ENCODE data around the gene SYNE1.
A peak's percentile ranks its signal among the peaks of the same experiment; 100 is the strongest.

Gene SYNE1

DNA sequence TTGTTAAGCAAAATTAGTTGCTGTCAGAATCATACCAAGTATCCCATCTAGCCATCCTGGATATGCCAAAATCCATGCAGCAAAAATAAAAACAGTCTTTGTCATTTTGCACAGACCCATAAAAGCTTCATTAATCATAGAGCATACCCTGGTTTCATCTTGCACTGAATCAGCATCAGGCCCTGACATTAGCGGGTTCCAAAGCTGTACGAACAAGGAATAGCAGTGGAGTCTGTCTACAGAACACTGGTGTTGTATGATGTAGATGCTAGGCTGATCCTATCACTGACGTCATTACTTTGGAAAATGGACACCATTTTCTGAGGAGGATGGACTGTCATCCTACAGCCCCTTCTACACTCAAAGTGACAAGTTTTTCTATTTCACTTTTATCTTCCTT, 514.1 kb downstream of the SYNE1 start:
- DNase-seq, result no peak

DNA sequence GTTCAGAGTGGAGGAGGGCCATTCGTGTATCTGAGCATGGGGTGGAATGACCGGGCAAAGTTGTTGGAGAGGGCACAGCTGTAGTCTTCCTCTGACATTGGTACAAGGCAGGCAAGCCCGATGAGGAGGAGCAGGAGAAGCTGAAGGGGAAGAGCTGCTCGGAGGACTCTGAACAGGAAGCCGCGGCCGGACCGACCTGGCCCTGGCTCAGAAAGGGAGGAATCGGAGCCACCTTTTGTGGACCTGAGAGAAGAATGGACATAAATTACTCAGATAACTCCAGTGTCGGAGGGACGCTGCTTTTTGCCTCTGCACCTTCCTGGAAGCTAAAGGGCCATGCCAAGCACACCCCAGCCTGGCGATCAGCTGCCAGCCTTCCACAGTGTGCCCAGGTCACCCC, 514.7 kb downstream of the SYNE1 start:
- DNase-seq, result no peak

DNA sequence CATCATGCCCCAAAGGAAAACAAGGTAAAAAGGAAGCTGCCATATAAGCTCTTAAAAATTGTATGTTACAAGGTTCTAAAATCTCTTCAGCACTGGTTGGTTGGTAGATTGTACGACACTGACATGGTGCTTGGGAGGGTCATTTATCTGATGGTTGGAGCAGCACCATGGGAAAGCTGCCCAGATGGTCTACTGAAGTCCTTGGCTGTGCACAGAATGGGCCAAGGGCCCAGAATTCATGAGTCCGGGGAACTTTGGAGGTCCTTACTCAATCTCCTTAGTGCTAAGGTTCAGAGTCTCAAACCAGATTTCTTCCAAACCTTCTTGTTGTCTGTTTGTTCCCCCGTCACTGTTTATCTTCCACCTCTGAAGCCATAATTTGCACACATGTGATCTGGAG, 515.3 kb downstream of the SYNE1 start:
- DNase-seq, result peak in 1 of 2 experiments; percentile 3

DNA sequence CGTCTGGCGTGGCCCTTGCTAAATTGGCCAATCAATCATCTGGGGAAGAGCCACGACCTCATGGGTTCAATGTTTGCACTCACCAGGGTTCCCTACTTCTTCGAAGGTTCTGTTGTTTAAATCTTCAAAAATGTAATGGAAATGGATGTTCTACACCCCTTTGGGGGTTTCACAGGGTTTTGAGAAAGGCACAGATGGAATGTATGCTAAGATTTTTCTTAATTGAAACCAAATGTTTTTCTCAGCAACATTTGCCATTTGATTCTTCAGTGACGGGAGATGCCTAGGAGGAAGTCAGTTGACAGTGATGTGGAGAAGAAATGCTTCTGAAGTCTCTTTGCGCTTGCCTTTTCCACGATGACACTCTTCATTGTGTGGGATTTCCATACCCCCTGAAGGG, 517.3 kb downstream of the SYNE1 start:
- DNase-seq, result no peak

DNA sequence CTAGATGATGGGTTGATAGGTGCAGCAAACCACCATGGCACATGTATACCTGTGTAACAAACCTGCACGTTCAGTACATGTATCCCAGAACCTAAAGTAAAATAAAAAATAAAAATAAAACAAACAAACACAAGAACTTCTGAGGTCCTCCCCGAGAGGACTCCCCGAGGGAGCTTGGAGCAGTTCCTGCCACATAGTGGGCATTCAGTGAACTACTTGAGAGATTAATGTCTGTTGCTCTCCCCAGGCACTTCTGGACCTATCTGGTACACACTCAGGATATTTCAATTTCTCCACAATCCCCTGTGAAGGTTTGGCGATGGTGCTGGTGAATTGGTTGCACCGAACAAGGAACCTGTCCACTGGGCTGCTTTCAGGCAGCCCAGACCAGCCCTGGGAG, 518.5 kb downstream of the SYNE1 start:
- DNase-seq, result no peak

DNA sequence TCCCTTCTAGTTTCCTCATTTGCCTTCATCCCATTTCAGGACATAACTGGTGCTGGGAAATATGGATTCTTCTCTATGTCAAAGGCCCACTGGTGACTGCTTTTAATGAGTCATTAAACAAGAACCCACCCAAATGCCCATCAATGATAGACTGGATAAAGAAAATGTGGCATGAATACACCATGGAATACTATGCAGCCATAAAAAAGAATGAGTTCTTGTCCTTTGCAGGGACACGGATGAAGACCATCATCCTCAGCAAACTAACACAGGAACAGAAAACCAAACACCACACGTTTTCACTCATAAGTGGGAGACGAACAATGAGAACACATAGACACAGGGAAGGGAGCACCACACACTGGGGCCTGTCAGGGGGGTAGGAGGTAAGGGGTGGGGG, 518.9 kb downstream of the SYNE1 start:
- DNase-seq, result no peak

DNA sequence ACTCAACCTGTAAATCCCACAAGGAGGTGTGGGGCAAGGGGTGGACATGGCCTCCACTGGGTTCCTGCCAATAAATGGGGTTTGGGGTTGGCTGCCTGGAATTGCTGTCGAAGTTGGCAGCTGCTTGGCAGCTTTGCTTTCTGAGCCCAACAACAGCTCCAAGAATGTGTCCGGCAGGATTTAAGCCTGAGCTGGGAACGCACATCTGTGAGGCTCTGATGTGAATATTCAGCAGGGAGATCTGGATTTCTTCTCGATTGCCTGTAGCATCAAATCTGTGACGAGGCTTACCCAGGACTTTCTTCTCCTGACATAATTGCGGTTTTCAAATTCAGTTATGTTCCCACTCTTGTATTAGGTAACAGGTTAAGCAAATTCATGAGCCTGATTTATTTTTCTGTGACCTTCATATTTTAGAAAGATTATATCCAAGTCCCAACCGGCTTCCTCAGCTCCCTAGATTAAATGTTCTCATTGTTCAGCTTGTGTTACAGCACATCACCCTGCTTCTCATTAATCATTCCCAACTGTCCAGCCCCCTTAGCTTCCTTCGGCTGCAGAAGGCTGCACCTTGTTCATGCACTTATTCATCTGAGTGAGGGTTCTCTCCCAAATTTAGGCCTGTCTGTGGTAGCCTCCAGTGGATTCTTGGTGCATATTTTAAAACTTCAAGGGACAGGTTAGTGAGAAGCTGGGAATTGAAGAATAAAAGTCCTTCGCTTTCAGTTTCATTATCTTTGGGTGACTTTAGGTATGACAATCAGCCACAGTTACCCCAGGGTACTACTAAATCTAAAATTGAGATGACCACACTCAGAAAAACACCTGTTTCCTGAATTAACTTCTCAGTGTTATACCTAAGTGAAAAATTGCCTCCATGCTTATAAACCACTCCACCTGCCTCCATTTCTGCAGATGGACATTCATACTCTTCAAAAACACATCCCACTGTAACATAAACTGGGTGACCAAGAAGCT, 519.7 kb downstream of the SYNE1 start:
- no peak for DNase-seq

DNA sequence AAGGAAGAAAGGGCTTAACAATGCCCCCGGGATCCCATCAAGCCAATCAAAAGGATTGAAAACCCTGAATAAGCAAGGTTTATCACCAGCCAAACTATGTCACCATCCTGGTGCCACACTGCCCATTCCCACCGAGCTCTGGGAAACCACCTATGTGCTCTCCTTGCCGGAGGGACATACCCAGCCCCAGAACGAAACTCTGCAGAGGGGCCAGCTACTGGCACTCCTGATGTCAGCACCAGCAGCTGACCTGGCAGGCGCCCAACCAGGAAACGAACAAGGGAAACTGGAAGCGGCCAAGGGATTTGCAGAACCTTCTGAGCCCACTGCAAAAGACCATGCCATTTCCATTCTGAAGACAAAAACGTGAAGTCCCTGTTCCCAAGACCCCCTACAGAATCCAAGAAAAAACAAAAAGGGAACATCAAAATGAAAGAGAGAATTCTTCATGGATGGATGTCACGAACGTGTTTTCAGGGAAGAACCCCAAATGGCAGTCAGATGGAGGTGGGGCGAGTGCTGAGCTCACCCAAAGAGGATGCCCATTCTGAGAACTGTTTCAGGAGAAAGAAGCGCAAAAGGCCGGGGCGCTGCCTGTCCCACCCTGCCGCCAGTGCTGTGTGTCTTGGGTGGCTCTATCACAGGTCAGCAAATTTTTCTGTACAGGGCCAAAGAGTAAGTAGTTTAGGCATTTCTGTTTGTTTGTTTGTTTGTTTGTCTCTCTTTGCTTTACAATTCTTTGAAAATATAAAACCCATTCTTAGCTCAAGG, 524.5 kb downstream of the SYNE1 start:
- DNase-seq, result peak in 1 of 2 experiments; percentile 25

DNA sequence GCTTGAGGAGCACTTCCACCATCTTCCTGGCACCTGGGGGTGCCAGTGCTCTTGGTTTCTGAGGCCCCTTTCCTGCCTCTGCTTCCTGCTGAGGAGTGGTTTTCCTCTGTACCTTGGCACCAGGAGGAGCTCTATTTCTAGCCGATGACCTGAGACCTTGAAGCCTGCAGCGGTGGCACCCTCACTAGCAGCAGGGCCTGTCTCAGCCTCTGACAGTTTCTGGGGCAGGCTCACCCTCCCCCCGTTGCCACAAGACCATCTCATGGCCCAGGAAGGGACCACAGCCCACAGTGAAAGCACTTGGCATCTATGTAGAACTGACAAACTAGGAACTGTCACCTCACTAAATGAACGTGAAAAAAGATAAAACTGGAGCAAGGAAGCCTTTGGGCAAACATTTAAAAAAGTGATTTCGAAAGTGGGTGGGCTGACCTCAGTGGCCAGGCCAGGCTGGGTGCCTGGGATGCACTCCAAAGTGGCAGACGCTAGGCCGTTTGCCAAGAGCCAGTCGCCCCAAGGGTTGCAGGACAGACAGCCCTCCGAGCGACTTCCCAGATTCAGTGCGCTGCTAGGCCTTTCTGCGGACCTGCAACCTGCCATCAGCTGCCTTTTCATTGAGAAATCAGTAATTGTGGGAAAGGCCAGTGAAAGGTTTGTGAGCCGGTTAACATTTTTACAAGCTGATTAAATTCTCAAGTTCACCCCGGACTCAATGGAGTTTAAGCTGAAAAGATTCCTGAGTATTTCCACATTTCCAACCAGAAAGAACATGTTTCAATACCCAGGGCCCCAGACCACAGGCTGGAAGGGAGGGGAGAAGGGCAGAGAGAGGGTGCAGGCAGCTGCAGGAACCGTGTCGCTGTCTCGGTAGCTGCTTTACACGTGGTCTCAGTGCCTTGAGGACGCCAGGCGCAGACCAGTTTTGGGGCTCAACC, 526.0 kb downstream of the SYNE1 start:
- DNase-seq, result peak in 1 of 2 experiments; percentile 33

DNA sequence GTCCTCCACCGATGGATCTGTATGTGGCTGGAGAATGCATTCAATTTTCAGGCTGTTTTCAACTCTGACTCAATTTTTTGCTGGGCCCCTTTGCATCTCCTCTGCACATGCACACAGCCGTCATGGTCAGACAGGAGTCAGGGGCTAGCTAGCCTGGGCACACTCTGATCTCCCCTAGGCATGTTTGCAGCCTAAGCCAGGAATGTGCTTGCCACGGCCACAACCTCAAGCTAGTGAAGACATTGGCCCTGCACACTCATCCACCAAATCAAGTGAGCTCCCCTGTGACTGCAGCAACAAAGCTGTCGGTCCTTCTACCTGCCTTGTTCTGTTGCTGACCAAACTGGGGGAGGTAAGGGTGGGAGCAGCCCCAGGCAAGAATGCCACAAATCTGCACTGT, 529.2 kb downstream of the SYNE1 start:
- no peak for DNase-seq

DNA sequence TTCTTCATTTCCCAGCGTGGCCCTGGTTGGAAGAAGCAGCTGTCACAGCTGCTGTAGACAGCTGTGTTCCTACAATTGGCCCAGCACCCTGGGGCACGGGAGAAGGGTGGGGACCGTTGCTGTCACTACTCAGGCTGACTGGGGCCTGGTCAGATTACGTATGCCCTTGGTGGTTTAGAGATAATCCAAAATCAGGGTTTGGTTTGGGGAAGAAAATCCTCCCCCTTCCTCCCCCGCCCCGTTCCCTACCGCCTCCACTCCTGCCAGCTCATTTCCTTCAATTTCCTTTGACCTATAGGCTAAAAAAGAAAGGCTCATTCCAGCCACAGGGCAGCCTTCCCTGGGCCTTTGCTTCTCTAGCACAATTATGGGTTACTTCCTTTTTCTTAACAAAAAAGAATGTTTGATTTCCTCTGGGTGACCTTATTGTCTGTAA, 537.0 kb downstream of the SYNE1 start:
- no peak for DNase-seq

DNA sequence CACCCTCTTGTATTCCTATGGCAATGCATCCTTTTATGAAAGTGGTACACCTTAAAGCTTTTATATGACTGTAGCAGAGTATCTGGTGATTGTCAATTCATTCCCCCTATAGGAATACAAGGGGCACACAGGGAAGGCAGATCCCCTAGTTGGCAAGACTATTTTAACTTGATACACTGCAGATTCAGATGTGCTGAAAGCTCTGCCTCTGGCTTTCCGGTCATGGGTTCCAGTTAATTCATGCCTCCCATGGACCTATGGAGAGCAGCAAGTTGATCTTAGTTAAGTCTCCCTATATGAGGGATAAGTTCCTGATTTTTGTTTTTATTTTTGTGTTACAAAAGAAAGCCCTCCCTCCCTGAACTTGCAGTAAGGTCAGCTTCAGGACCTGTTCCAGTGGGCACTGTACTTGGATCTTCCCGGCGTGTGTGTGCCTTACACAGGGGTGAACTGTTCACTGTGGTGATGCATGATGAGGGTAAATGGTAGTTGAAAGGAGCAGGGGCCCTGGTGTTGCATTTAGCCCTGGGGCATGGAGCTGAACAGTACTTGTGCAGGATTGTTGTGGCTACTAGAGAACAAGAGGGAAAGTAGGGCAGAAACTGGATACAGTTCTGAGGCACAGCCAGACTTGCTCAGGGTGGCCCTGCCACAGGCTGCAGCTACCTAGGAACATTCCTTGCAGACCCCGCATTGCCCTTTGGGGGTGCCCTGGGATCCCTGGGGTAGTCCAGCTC, 537.5 kb downstream of the SYNE1 start:
- DNase-seq, result no peak

DNA sequence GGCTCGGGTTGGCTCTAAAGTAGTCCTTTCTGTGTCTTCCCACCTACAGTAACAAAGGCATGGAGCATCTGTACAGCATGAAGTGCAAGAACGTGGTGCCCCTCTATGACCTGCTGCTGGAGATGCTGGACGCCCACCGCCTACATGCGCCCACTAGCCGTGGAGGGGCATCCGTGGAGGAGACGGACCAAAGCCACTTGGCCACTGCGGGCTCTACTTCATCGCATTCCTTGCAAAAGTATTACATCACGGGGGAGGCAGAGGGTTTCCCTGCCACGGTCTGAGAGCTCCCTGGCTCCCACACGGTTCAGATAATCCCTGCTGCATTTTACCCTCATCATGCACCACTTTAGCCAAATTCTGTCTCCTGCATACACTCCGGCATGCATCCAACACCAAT, 538.5 kb downstream of the SYNE1 start:
- DNase-seq, result no peak

DNA sequence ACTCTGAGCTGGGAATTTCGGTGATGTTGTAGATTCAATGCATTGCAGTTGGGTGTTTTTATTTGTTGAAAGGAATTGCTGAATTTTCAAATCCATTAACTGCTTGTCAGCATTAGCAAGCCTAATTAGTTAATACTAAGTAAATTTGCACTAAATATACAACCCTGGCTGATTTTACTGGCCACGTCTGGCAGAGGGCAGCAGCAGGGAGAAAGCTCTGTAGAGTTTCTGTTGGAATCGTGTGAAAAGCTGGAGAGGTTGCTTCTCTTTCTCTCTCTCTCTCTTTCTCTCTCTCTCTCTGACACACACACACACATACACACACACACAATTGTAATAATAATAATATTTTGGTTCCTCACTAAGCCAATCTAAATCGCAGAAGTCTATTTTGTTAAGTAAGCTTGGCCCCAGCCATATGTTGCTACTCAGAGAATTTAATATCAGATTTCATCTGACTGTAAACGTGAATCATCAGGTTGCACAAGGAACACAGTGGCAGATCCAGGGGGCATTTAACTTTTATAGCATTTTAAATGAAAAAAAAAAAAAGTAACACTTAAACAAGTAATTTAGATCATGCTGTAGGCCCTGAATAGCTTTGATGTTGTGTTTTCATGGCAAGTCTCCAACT, 540.2 kb downstream of the SYNE1 start:
- no peak for DNase-seq

DNA sequence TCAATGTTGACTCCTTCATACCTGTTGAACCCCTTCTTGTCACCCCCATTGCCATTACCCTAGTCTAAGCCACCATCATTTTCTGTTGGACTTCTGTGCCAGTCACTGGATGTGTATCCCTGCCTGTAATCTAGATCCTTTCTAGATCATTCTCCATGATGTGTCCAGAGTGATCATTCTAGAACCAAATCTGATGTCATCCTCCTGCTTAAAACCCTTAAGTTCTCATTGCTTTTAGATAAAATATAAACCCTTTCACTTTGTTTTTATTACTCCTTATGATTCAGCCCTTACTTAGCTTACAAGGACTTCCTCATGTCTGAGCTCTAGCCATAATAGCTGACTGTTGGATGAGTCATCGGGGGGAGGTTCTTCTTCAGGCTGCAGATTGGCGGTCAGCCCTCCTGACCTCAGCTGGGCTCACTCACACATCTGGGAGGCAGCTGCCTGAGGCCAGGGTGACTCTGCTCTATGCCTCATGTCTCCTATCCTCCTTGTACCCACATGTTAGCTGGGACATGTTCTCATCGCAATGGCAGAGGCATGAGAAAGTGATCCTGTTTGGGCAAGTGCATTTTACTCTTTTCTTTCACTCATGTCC, 542.1 kb downstream of the SYNE1 start:
- no peak for DNase-seq

DNA sequence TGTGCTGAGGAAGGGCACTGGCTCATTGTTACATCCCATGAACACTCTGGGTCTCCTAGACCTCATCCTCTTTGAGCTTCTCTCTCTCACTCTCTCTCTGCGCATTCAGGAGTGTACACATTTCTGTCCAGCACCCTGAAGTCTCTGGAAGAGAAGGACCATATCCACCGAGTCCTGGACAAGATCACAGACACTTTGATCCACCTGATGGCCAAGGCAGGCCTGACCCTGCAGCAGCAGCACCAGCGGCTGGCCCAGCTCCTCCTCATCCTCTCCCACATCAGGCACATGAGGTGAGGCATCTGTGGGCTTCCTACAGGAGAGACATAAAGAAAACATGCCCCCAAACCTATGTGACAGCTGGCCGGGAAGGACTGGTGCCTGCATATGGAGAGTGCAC, 542.9 kb downstream of the SYNE1 start:
- DNase-seq, result no peak

DNA sequence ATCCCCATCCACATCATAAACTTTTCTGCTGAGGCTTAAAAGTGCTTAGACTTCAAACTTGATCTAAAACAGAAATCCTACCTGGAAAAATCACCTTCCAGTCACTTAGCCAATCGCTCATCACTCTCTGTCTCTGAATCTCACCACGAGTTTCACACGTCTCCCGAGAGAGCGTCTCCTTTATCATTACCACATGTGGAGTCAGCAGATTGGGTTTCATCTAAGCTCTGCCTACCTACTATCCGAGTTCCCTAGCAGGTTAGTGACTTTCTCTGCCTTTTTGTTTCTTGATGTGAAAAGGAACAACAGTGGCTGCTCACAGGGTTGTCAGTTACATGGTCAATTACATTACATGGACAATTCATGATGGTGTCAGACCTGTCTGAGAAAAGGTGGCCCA, 543.5 kb downstream of the SYNE1 start:
- DNase-seq, result no peak

DNA sequence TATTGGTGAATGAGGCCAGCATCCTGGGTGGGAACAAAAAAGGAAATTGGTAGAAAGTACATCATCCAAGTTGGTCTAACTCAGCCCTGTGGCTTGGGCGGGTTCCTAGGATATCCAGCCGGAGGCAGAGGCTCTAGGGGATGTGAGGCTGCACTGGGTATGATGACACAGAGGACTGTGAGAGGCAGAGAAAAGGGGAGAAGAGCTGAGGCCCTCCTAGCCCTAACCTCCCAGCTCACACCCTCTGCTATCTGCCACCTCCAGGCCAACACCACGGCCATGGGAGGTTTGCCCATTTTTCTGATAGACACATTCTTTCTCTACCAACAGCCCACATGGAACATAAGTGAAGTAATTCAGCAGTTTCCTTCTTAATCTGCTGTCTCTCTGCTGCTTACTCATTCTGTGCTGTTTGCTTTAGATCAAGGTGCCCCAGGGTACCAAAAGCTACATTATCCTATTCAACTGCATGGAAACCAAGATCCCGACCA, 545.3 kb downstream of the SYNE1 start:
- no peak for DNase-seq

DNA sequence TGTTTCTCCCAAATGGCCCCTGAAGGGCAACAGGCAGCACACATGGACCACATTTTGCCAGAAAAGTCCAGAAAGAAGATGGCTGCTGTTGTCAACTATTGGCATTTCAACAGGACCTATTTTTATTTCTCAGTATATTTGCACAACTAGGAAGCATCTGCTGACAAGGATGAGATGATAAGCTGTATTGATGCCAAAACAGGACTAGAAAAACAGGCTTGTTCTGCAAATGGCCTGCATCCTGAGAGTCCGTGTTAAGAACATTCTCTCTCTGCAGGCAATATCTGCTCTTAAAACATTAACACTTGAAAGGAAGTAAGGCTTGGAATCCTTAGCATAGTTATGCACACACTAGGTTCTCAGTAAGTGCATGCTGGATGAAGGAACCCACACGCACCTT, 546.0 kb downstream of the SYNE1 start:
- no peak for DNase-seq

DNA sequence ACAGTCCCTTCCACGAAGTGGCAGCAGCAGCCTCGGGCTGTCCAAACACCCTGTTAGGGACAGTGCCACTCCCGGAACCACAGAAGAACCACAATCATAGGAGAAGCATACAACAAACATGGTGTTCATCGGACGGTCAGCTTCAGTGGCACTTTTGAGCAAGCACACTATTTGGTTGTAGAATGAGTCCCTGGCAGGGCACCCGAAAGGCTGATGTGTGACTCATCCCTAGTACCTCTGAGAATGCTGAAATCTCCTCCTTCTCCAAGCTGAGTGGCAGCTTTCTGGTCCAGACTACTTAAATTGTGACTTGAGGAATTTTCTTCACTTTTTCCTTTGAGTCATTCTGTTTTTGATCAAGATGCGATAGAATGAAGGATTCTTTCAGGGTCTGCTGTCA, 547.2 kb downstream of the SYNE1 start:
- DNase-seq, result no peak

DNA sequence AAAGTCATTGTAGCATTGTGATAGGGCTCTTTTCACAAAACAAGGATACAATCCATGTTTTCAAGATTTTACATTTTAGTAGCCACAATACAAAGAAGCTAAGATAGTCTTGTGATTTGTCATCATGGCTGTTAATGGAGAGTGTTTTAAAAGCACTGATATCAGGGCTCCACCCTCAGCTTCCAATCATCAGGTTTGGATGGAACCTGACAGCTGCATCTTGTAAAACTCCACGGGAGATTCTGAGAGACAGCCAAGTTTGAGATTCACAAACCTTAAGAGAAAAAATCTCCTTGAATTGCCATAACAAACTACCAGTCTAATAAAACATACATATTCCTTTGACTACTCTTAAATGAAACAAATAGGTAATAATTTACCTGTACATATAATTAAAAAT, 549.5 kb downstream of the SYNE1 start:
- no peak for DNase-seq

All from NCI-H446 (cell line).